ENCODE measurements around the gene CENPP. TPM values are rescaled to one million over a fixed set of nuclear protein-coding genes. Genes with fewer than 3 reads are reported as not detected.

Gene CENPP
- polyA plus RNA-seq, 1 donor = 8.8 TPM

DNA sequence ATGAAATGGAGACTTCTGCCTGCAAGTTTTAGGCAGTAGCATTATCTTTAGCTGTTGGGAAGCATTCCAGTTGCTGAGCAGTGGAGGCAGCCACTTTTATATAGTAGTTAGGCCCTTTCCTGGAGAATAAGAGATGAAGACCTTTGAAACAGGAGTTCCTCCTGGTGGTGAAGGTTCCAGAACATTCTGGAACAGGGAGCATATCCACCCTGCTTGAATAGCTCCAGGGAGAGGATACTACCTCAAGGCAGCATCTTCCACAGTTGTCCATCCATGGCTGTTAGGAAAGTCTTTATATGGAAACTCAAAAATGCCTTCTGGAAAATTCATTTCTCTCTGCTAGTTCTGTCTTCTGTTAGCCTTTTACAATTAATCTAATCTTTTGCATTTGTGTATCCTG lies 153.6 kb downstream of the CENPP start:
- DNase-seq = no peak

DNA sequence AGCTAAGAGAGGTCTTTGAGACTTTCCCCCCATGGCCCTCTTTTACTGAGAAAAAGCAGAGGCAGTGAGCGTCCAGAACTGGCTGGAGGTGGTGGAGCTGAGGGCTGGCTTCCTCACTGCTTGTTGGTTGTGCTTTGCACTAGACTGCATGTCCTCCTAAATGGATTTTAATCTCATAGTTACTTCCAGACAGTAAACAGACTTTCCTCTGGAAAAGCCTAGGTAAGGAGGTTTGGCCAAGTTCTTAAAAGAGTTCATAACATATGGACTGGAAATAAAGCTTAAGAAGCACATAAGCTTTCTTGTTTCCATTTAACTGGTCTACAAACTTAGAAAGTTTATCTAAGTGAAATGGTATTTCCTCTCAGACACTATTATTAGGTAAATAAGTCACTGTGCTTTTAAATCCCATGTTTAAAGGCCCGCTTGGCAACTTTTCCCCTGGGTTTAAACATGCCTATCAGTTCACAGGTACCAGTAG lies 154.6 kb downstream of the CENPP start:
- DNase-seq = no peak

- no peak for DNase-seq
Observed at GRCh38 chr9:92480986-92481633, 155.4 kb downstream of the CENPP start.

DNA sequence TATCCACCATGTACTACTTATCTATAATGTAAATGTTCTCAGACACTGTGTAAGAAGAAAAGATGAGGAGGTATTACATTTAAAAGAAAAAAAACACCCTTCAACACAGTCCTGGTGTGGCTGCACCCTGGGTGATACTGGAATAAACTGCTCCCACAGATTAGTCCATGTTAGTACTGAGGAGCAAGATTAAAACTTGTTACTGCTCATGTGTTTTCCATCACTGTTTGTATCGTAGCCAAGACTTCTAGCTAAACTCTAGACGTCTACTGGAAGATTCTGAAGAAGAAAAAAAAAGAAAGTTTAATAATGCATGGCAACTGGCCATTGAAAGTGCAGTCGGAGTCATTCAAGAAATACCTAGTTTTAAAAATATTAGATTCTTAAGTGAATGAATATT lies 156.6 kb downstream of the CENPP start, which contains the start of gene ASPN:
Gene ASPN, minus strand, starts transcription at position 178 of the 400 bp plus-strand sequence.
- DNase-seq = peak; percentile 70

GRCh38 chr9:92482805-92483204 lies 157.1 kb downstream of the CENPP start:
- DNase-seq = no peak

DNA sequence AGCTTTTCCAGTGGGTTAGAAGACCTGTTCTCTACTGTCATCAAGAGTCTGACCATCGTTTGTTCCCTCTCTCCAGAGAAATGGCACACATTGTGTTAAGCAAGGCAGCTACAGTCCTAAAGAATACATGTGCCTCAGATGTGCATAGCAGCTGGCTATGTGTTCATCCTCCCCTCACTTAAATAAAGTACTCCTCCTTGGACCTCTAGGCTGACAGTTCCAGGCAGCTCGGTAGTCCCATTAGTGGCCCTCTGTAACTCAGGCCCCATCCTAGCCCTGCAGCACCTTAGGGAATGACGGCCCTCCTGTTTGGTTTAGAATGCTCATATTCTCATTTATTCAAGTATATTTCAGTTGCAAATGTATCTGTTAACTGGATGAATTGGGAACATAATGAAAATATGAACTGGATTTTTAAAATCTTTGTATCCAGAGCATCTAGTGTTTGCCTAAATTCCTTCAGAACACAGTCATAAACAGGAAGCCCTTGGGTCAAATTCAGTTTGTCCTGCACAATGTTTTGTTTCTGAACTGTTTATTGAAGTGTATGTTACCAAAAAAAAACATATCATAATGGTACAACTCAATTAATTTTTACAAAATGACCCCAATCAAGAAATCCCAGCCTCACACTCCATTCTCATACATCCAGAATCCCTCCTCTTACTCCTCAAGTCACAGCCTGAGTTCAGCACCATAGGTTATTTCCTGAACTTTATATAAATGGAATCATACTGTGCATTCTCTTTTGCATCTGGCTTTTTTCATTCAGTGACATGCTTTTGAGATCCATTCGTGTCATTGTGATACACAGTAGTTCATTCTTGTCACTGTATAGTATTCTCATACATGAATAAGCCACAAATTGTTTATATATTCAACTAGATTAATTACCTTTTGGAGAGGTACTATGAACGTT lies 158.1 kb downstream of the CENPP start:
- DNase-seq = no peak

GRCh38 chr9:92484563-92484962 lies 158.8 kb downstream of the CENPP start:
- no peak for DNase-seq

DNA sequence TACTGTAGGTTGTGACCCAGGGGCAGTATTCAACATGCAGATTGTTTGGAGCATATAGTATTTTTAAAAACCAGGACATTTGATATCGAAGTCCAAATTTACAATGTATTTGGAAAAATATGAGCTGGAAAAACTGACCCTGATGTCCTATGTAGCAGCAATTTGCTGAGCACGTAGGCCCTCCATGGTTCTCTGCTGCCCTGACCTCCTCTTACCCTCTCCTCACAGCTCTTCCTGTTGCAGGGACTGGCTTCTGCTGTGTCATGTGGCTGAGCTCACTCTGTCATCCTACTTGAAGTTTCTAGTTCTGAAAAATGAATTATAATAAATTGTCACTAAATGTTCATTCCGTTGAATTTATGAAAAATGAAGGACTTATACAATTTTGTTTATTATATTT lies 160.6 kb downstream of the CENPP start:
- DNase-seq = no peak

GRCh38 chr9:92488681-92489550 lies 163.2 kb downstream of the CENPP start:
- no peak for DNase-seq

GRCh38 chr9:92492781-92493401 lies 167.1 kb downstream of the CENPP start:
- no peak for DNase-seq

- DNase-seq = no peak
Observed at GRCh38 chr9:92493749-92494387, 168.1 kb downstream of the CENPP start.

GRCh38 chr9:92494856-92495255 lies 169.1 kb downstream of the CENPP start:
- no peak for DNase-seq

- no peak for DNase-seq
Observed at GRCh38 chr9:92496396-92497176, 170.8 kb downstream of the CENPP start.

DNA sequence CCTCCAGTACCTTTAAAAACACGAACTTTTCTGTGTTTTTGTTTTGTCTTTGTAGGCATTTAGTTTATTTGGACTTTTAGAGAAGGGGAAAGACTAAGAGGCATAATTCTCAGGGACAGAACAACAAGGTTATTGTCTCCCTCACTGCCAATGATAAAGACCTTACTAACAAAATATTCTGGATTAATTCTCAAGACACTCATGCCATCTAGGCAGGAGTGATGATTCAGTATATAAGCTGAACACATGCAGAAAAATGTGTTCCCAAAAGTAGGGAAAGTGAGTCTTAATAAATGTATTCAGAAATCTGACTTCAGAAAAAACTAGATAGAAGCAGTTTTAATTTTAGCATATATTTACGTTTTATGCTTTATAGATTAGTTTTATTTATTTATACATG lies 173.9 kb downstream of the CENPP start:
- no peak for DNase-seq

DNA sequence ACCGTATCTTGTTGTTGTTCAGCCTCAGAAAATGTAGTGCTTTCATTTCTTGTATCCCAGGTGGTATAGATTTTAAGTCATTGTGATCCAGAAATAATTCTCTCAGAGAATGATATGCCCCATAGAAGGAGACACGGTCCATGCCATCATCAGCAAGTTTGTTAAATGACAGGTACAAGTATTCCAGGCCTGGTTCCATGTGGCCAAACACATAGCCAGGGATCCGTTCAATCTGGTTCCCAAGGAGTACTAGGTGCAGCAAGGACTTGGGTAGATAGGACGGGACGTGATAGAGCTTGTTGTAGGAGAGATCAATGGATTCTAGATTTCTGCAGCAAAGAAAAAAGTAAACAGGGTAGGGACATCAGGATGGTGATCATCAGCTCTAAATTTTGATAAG lies 175.0 kb downstream of the CENPP start:
- no peak for DNase-seq

GRCh38 chr9:92501671-92502393 lies 176.1 kb downstream of the CENPP start:
- no peak for DNase-seq

DNA sequence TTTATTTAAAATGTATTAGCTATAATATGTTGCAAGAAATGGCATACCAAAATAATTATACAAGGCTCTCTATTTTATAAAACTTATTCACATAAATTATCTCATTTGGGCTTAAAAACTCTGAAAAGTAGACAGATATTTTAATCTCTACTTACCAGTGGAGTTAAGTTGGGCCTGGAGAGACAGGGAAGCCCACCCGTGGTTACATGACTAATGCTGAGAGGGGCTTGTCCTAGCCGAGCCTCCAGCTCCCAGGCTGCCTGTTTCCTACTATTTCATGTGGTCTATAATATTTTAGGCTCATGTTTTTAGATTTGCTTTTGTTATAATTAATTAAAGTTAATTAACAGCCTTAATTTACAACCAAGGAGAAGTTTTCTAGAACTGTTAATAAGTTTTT lies 177.4 kb downstream of the CENPP start:
- no peak for DNase-seq

DNA sequence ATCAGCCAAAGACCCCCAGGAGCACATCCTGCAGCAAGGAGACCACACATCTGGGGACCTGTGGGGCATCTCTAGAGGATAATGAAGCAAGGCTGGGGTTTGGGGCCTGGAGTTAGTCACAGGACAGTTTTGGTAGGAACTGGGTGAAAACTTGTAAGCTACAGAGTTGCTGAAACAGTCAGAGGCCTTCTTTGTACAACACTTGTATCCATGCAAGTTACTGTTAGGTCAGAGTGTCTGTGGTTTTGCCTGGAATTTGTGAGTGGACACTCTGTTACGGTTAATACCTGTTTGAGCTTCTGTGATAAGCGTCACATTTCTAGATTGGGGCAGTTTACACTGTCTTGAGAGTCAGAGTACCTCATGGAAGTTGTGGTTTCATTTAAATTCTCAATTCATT lies 179.1 kb downstream of the CENPP start:
- no peak for DNase-seq

- no peak for DNase-seq
Observed at GRCh38 chr9:92506184-92506857, 180.6 kb downstream of the CENPP start.

Data from left kidney (tissue), 2 donors.